Pancreas (tissue), 10 donors: ENCODE measurements around the gene LIMS1. TPM values are rescaled to one million over a fixed set of nuclear protein-coding genes. Genes with fewer than 3 reads are reported as not detected.

Source experiments
- ATAC-seq, 4 donors: fragments of 200-7000 bp; cut with Tn5 transposase; one replicate each; pipeline versions ENCODE4 v1.8.0 to v1.9.1; 2020; ENCODE audit warnings: mild to moderate bottlenecking in 4 of 4, moderate library complexity in 4 of 4
- DNase-seq, 6 donors: peaks; one replicate each; pipeline ENCODE4 v3.0.0-alpha.2; 2020
- FAIRE-seq: peaks from 2 replicates; lab custom pipeline; 2012; peaks lifted over from hg19 to GRCh38; lab: Jason Lieb, UNC
- H3K27ac ChIP-seq, 4 donors: fragments of 200-600 bp; sonication (generic); 1 replicate in 3 of 4; 2 replicates in 1 of 4; pipeline versions ENCODE4 v1.5.0 to v1.8.0; 2020
- H3K27me3 ChIP-seq, 4 donors: fragments of 200-600 bp; one replicate each; pipeline ENCODE4 v1.8.0; 2021
- H3K36me3 ChIP-seq, 3 donors: fragments of 200-600 bp; sonication (generic) in 1 of 3; one replicate each; pipeline versions ENCODE4 v1.5.0 to v1.8.0; 2020 to 2021
- H3K4me1 ChIP-seq, 3 donors: fragments of 200-600 bp; one replicate each; pipeline ENCODE4 v1.8.0; 2021
- H3K4me3 ChIP-seq, 4 donors: fragments of 200-600 bp; sonication (generic) in 2 of 4; one replicate each; pipeline versions ENCODE4 v1.5.0 to v1.8.0; 2020 to 2021
- H3K9me3 ChIP-seq, 4 donors: fragments of 200-600 bp; one replicate each; pipeline ENCODE4 v1.8.0; 2021
- WGBS, 2 donors: extraction: QIAGEN DNeasy Blood & Tissue Kit; methylation state at CpG; one replicate each; pipeline ENCODE4 v1.1.7; 2013; 5-methylcytosine and 5-hydroxymethylcytosine counted together
- intact Hi-C, 3 donors: fragments of 100-400 bp; cut with DNase I; formaldehyde crosslinking; loops; one replicate each; pipeline versions ENCODE4 v1.11.1 to v1.14.2; 2022
- polyA plus RNA-seq, 2 donors: library from polyadenylated mRNA; stranded (reverse); fragments of 200-250 nt; gene quantifications; one replicate each; pipeline ENCODE4 v1.2.3, GENCODE V29; 2013
- total RNA-seq, 6 donors: library from RNA; stranded (reverse); fragmentation: NEBNext Ultra II Directional in 4 of 6; extraction: Animal tissue kit (Norgen Biotek cat#: 25700) in 4 of 6; gene quantifications; one replicate each; pipeline versions ENCODE4 v1.2.1 to v1.2.4, GENCODE V29; 2021 to 2023
- TF ChIP-seq, protein P1 (sequence below), 4 donors: fragments of 200-600 bp; sonication (generic) in 3 of 4; IDR thresholded peaks; one replicate each; pipeline versions ENCODE4 v1.5.0 to v1.8.0; 2021; ENCODE audit warnings: antibody characterized with exemption in 4 of 4
- donor health status: healthy with polysubstance abuse.
- donor health status: DM: no; HTN: no; CAD: no; lungs with moderate emphysema.
- donor health status: DM: no; HTN: no; CAD: no.
- donor health status: control.
- donor health status: control.
- donor health status: Bipolar disorder and iron deficiency.
- donor health status: DM: yes; HTN: yes; CAD: no.
- donor health status: DM: no; HTN: no; CAD: no.
- donor health status: DM: no; HTN: no; CAD: no.
- donor health status: DM: yes; HTN: yes; CAD: no.

LIMS1 gene
- total and polyA plus RNA-seq, 8 donors: 7.9 to 45.7 (median 17.4) TPM

DNA sequence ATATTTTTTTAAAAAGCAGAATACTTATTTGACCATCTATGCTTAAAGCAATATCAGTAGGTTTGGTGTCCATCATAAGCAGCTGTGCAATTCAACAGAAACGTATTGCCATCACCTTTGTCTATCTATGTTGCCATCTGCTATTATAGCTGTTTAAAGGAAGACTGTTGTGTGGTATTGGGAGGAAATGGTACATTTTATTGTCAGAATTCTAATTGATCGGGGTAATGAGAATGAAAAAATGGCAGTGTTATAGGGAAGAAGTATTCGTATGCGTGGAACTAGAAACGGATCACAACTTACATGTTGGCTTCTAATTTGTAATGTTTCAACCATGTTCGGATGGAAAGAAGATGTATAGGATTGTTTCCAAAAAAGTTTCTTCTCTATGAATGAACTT, 94.7 kb downstream of the LIMS1 start:
- H3K4me1 ChIP-seq: peaks cover 8 to 28% (median 20%) of the 10 kb centered on the region in 3 donors
- intact Hi-C loops: no loop called here
- ATAC-seq (no peak), DNase-seq (no peak), FAIRE-seq (no peak)
- TF ChIP-seq, protein P1, sequence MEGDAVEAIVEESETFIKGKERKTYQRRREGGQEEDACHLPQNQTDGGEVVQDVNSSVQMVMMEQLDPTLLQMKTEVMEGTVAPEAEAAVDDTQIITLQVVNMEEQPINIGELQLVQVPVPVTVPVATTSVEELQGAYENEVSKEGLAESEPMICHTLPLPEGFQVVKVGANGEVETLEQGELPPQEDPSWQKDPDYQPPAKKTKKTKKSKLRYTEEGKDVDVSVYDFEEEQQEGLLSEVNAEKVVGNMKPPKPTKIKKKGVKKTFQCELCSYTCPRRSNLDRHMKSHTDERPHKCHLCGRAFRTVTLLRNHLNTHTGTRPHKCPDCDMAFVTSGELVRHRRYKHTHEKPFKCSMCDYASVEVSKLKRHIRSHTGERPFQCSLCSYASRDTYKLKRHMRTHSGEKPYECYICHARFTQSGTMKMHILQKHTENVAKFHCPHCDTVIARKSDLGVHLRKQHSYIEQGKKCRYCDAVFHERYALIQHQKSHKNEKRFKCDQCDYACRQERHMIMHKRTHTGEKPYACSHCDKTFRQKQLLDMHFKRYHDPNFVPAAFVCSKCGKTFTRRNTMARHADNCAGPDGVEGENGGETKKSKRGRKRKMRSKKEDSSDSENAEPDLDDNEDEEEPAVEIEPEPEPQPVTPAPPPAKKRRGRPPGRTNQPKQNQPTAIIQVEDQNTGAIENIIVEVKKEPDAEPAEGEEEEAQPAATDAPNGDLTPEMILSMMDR (IDR thresholded peaks at IDR 0.05): no peak
- H3K27me3 ChIP-seq: no peaks in the 10 kb centered on the region
- no peak overlapping the region for H3K27ac ChIP-seq
- H3K9me3 ChIP-seq: no peaks in the 10 kb centered on the region
- no peaks in the 10 kb centered on the region for H3K36me3 ChIP-seq
- no peak overlapping the region for H3K4me3 ChIP-seq
- WGBS, 2 donors: 91 to 95% methylated on average over 6 of the region's 6 CpGs

DNA sequence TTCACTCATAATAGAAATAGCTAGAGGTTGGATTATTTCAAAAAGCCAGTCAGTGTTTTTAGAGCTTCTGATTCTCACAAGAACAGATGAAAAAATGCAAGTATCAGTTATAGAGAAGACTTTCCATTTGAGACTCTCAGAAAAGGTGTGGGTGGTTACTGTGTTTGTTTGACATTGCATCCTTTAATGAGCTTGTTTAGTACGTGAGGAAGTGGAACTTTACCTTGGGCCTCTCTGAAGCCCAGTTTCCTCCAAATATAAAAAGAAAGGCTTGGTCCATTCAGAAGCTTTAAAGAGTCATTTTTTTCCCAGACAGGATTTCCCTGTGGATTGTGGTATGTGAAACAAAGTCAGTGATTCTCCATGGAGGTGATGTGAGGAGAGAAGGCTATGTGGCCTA, 95.1 kb downstream of the LIMS1 start:
- no peak for DNase-seq
- H3K27ac ChIP-seq: no peak overlapping the region
- WGBS, 2 donors: 70 to 74% methylated on average over 1 of the region's 1 CpG

DNA sequence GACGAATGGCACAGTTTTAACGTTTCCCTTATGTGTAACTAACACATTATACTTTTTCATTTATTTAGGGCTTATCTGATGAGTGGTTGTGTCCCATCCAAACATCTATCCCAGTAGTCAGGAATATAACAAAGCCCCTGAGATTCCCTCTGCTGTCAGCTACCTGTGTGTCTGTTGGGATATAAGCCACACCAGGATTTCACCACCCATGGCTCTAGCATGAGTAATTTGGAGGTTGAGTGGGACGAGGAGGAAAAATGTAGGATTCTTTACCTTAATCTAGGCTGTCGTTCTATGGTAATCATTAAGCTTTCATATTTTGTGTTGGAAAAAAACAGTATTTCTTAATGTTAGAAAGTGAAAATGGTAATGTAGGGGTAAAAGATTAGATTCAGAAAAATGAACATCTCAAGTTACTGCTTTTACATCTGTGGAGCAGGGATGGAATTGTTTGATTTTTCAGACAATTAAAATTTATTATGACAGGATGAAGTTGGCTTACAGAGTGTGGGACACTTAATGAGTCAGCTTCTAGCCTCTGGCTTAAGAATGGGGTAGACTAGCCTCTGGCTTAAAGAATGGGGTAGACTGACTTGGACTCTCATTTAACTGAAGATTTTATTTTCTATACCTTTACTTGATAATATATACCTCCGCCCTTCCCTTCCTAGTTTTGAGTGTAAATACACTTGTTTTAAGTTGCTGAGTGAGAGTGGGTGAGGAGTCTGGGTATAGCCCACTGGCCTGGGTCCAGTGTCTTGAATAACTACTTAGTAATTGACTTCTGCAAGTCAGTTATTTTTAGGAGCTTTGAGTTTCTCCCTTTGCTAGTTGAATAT, 96.5 kb downstream of the LIMS1 start:
- WGBS, 2 donors: 84 to 90% methylated on average over 5 of the region's 5 CpGs

More for the DNA sequence above, 95.1 kb downstream of the LIMS1 start:
- H3K4me3 ChIP-seq: no peak overlapping the region
- intact Hi-C loops: no loop called here
- FAIRE-seq (no peak), ATAC-seq (no peak)
- no peaks in the 10 kb centered on the region for H3K36me3 ChIP-seq
- H3K9me3 ChIP-seq: no peaks in the 10 kb centered on the region
- peaks cover 8 to 32% (median 22%) of the 10 kb centered on the region in 3 donors for H3K4me1 ChIP-seq
- TF ChIP-seq, protein P1 (IDR thresholded peaks at IDR 0.05): no peak
- no peaks in the 10 kb centered on the region for H3K27me3 ChIP-seq

DNA sequence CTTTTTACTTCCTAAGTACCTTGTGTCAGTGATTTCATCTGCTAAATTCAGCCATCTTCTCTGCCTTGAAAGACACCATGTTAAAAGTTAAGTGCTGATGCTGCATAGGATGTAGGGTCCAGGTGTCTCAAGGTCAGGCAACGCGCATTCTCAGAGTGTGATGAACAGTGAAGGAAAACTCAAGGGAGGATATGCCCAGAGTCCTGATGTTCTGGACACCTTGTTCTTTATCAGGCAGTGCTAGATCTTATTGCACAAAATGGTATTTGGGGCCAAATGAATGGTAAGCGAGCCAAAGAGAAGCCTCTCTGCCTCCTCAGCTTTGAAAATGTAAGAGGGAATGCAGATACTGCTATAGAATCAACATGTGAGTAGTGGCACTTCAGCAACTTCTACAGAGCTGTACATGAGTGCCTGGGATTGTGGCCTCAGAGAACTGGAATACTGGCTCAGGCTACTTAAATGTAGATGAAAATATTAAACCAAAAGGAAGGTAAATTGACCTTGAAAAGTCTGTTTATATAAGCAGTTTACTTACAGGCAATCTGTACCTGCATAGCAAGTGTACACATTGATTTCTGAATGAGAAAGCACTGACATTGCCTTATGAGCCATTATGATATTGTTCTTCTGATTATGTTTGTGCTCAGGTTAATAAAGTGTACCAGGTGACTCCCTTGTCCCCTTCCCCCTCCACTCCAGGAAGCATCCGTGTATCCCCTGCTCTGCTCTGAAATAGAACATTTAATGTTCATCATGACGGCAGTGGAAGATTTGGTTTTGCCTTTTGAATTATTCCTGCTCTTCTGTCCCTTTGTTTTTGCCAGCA, 98.3 kb downstream of the LIMS1 start:
- no peaks in the 10 kb centered on the region for H3K36me3 ChIP-seq
- H3K27me3 ChIP-seq: no peaks in the 10 kb centered on the region
- FAIRE-seq (no peak), ATAC-seq (peak; percentile 23 to 45 (median 35)), DNase-seq (no peak)
- H3K4me1 ChIP-seq: peaks cover 11 to 37% (median 27%) of the 10 kb centered on the region in 3 donors
- TF ChIP-seq, protein P1 (IDR thresholded peaks at IDR 0.05): no peak
- H3K27ac ChIP-seq: peak overlapping the region in 2 of 4 donors; percentile 38 to 55
- no peaks in the 10 kb centered on the region for H3K9me3 ChIP-seq
- WGBS, 2 donors: 29 to 31% methylated on average over 5 of the region's 5 CpGs
- no peak overlapping the region for H3K4me3 ChIP-seq
- intact Hi-C loops: no loop called here

More for the DNA sequence above, 96.5 kb downstream of the LIMS1 start:
- no peak for ATAC-seq
- DNase-seq: no peak
- H3K27ac ChIP-seq: no peak overlapping the region
- FAIRE-seq: no peak
- H3K4me1 ChIP-seq: peaks cover 8 to 29% (median 22%) of the 10 kb centered on the region in 3 donors
- no peak overlapping the region for H3K4me3 ChIP-seq
- TF ChIP-seq, protein P1 (IDR thresholded peaks at IDR 0.05): no peak
- no peaks in the 10 kb centered on the region for H3K9me3 ChIP-seq
- no peaks in the 10 kb centered on the region for H3K36me3 ChIP-seq
- intact Hi-C loops: no loop called here
- H3K27me3 ChIP-seq: no peaks in the 10 kb centered on the region
